Pons (tissue), 1 donor: ENCODE measurements around the gene PRKCE.

Experiments
- DNase-seq: peaks from one replicate; pipeline ENCODE4 v3.0.0-alpha.2; 2016; ENCODE audit warnings: low spot score

PRKCE gene

DNA sequence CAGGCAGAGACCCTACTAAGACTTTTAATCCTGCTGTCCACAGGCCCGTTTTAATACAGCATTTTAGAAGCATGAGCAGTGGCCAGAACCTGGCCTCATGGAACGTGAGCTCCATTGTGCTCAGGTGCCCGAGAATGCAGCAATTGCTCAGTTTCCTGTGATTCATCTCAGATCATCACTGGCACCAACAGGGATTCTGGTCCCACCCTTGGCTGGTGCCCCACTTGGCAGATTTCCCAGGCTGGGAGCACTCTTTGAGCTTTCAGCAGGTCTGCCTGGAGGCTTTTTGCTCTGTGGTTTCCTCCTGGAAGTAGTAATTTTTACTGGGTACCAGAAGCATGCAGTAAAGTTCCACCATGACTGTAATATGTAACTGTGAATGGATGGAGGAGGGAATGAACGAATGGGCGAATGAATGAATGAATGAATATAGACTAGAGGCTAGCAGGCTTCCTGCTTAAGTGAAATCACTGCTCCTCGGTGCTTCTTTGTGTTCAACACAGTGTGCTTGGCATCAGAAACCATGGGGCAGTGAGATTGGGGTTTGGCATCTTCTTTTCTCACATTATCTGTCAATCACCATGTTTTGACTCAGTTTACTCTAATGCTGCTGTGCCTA lies 312.9 kb downstream of the PRKCE start:
- peak; percentile 18 for DNase-seq

DNA sequence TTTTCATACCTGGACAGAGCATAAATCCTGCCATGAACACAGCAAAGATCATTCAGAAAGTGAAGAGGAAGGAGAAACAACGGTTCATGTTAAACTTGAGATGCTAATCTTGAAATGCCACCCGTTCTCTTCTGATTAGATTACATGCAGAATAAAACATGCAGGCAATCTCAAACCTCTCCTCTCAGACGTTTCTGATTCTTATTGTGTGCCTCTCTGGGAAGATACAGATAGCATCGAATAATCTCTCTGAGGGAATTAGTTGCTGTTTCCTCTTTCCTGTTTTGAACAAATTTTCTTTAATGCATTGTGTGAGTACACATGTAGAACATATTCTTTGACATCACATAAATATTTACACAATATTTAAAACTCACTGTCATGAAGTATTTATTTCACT lies 313.4 kb downstream of the PRKCE start:
- DNase-seq: no peak

DNA sequence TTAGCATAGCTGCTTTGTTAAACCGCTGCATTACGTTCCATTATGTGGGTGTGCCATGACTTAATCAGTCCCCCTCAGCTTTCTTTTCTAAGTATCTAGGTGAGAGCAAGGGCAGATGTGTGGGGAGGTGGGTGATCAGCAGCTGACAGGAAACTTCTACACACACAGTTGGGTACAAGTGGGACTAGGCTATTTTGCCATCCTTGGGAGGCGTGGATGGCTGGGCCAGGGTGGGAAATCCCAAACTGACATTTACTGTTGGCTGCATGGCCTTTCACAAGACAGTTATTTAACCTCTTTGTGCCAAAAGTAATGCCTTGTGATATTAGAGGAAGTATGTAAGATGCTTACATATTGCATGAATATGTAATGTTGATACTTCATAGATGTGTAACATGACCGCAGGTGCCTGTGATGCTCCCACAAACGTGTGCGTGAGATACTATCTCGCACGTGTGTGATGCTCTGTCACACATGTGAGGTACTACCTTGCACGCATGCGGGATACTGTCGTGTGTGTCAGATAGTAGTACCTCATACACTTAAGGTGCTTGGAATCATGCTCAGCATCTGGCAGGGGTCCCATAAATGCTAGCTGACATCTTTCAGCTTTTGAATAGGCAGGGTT lies 314.5 kb downstream of the PRKCE start:
- DNase-seq: no peak

DNA sequence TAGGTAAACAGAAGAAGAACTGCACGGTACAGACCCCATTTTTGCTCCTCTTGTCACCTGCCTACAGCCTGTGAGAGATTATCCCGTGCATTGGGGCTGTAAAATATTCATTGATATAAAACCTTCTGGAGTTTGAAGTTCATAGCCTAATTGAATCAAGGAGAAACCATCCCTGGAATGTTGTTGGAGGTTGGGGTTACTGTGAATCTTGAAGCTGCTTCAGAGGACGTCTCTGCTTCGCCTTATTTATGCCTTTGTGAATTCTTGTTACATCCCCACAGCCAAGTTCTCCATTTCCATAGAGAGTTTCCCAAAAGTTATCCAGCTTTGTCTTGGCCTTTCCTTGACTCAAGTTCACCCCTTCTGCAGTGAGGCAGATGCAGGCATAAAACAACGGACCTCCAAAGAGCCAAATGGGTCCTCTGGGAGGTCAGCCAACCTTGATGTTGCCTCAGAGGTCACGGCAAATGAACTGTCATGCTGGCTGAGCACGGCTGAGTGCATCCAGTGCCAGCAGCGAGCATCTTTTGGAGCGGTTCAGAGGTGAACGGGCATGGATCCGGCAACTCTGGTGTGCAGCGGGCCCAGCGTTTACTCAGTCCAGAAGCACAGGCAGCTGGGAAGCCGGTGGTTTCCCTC lies 317.6 kb downstream of the PRKCE start:
- no peak for DNase-seq

DNA sequence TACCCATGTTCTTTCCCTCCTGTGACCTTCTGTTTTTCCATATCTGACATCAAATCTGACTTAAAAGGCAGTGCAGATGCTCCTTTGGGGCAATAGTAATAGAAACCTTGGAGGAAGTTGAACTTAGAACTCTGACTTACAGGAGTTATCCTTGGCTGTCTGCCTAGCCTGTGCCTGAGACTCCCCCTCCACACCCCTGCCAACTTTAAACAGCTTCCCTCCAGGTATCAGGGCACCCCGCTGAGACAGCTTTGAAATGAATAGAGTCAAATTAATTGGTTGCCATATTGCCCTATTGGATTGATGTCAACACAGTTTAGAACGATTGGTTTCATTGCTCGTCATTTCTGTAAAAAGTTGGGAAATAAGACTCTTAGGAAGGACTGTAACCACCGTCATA lies 322.0 kb downstream of the PRKCE start:
- no peak for DNase-seq

DNA sequence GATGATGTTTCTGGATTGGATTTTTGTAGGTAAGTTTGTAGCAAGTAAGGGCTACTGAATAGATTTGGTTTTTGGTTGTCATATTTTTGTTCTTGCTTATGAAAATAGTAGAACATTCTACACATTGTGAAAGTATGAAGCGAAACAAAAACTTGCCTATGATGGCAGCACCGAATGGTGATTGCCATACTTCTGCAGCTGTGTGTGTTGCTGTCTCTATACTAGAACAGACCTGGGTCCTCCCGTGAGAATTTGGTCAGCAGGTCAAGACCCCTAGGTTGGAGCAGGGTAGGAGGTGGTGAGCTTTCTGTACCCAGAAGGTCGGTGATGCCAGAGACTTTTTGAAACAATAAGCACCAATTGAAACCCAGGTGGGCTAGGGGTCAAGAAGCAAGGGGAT lies 322.6 kb downstream of the PRKCE start:
- DNase-seq: no peak

DNA sequence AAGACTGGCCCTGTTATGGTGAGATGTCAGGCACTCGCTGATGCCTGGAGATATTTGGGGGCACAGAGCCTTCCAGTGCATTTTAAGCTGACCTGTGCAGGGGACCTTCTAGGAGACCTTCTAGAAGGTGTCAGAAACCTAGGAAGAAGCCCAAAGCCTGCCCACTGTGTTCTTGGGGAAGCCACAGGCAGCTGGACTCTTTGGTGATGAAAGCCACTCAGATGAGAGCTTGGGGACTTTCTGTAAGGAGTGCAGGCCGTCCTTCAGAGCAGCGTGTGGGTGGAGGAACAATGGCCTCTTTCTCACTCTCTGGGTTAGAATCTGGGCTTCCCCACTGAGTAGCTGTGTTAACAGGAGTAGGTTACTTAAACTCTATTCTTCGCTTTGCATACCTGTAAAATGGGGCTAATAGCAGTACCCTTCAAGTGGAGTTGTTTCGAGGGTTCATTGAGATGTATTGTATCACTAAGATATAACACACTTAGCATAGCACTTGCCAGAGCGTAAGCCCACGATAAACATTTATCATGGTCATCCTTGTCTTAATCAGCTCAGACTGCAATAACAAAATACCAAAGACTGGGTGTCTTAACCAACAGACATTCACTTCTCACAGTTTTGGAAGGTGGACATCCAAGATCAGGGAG lies 323.4 kb downstream of the PRKCE start:
- DNase-seq: no peak

DNA sequence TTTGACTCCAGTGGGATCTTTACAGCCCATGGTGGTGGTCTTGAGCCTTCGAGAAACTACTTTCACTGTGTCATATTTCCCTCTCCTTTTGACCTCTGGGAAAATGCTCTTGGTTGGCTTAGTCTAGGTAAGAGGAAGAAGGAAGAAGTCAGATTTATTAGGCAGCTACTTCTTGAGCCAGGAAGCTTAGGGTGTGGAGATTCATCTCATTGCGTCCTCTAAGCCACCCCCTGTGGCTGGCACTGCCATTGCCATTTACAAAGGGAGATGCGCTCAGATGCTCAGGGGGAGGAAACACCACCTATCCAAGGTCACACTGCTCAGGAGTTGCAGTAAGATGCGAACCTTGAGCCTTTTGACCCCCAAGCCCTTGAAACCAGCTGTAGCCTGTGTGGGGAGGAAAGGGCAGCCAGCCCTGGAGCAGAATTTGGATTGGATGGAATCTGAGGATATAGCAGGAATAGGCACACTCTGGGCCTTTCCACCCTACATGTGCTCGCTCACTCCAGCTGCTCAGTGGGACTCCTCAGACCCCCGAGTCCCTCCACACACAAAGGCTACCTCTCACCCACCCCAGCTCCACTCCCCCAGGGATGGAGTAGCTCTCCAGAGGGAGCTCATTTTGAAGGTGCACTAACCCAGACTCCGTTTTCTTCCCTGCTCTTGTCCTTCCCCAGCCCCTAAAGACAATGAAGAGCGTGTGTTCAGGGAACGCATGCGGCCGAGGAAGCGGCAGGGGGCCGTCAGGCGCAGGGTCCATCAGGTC lies 324.5 kb downstream of the PRKCE start:
- DNase-seq: no peak

DNA sequence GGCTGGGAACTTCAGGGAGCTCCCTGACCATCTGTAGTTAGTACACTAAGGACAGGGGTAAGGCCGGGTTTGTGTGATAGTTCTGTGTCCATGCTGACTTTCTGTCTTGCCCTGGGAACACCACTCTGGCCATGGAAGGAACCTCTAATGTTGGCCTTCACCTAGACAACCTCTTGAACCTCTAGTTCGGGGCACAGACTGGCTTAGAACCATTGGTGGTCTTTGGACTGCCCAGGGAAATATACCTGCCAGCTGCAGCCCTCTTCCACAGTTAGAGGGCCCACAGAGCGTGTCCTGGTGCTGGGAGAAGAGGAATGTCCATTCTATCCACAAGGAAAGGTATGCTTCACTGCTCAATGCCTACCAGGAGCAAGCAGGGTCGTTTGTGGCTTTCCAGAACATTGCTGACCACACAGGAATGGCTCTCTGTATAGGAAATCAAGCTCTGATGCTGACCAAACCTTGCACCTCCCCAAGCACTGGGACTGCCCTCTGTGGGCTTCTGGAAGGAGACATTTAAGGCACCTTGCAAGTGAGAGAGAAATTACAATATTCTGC lies 326.9 kb downstream of the PRKCE start:
- DNase-seq: no peak

DNA sequence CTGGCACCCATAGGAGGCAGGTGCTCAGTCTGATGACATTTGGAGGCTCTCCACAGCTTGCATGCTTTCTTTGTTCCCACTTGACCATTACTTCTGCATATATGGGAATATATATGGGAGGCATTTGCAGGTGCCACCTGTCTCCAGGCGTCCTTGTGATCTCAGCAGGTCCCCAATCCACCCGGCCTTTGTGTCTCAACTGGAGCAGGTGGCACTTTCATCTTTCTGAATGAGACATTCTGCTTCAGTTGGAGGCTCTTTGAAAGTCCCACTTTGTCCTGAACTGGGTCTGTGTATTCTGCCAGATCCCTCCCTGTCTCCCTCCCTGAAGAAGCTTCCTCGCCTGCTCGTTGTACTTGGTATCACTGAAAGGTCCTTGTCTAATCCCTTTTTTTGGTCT lies 327.6 kb downstream of the PRKCE start:
- DNase-seq: no peak

DNA sequence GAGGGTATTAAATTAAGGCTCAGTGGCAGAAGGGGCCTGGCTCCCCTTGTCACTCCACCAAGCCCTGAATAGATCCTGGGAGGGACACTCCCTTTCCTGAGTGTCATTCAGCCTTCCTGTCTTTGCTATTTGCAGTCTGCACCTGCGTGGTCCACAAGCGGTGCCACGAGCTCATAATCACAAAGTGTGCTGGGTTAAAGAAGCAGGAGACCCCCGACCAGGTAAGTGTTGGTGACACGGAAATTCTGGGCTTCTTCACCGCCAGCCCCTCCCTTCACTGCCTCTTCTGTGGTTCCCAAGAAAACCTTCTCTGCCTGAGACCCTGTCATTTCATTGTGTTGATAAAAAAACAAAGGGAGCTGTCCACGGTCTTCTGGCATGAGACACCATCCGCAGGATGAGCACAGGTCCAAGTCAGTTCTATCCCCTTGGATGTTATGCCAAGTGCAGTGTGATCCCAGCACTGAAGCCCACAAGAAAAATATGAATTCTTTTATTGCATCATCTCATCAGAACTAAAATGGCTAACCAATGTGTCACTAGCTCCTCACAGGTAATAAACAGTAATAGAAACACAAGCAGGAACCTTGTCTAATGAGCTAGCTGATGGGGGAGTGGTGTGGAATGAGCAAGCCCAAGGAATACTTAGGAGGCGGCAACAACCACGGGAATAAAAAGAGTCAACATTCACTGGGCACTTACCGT lies 328.8 kb downstream of the PRKCE start:
- DNase-seq: no peak

DNA sequence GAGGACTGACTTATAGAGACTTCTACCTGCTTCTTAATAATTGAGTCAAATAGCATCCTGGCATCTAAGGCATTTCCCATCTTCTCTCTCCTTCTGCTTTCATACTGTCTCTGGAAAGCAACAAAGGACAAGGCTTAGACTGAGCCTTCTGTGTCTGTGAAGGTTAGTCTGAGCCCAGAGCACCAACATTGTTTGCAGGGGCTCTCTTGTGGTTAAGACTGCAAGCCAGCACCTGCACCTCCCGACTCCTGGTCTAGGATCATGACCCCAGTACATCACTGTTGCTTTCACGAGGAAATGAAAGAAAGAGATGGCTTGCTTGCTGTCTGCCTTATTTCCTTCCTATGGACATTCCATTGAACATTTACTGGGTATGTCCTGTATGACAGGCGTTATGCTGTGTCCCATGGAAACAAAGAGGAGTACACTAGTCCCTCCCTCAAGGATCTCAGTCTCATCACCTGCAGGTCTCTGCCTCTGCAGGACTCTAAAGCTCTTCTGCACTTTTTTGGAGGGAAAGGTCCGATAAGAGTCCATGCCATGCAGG lies 330.0 kb downstream of the PRKCE start:
- no peak for DNase-seq

DNA sequence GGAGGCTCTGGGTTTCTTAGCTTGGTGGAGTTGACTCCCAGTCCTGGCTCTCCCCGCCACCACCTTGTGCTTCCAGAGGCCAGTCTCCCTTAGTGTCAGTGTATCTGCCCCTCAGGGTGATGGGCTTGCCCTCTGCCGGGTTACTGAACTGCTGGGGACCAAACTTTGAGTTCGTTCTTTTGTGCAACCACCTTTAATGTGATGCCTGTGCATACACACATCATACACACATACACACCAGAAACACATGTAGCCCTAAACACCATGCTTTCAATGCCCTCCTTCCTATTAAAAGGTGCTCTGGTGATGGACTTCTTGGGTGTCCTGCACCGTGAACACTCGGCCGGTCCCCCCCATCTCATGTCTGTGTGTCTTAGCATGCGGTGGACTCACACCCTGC lies 330.6 kb downstream of the PRKCE start:
- DNase-seq: no peak

DNA sequence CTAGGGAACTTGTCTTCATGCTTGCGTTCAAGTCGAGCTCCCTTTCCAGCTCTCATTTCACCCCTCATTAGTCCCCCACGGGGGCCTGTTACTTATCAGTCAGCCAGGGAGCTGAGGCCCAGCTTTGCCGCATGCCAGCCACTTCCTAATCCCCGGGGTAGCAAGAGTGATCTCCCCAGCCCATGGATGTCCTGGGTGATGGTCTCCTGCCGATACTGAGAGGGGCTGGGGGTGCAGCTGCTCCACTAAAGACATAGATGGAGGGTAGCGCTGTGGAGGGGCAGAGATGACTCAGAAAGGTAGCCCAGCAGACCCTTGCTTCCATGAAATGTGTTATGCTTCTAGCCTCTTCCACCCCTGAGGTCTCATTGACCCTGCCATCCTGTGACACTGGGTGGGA lies 331.7 kb downstream of the PRKCE start:
- DNase-seq: no peak

DNA sequence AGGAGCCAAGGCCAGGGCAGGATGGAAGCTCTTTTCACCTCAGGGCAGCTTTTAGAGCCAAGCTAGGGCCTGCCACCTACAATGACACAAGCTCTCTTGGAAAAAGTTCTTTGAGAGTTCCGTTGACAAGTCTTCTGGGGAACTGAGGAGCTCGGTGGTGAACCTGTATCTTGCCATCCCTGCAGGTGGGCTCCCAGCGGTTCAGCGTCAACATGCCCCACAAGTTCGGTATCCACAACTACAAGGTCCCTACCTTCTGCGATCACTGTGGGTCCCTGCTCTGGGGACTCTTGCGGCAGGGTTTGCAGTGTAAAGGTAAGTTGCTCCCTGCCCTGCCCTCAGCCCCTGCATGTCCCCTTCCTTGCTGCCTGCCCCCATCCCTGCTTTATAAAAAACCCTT lies 332.9 kb downstream of the PRKCE start:
- DNase-seq: no peak

DNA sequence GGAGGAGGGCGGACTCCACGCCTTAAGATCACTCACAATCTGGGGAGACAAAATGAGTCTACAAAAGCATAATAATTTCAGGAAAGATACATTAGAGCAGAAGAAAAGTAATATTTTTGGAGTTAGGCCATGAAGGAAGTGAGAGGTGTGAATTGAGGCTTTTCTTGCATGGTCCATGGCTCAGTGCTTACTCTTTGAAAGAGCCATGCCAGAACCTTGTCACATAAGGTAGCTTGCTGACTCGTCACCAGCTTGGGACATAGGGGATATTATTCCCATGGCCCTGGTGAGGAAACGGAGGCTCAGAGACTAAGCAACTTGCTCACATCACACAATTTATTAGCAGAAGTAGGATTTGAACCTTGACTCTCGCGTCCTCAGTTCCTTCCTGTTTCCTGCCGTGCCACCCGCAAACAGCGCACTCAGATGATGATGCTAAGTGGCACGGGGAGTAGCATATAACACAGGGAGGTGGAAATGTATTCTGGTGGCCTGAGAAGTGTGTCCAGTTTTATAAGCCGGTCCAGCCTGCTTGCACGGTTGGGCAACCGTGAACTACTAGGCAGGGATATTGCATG lies 333.5 kb downstream of the PRKCE start:
- DNase-seq: no peak

DNA sequence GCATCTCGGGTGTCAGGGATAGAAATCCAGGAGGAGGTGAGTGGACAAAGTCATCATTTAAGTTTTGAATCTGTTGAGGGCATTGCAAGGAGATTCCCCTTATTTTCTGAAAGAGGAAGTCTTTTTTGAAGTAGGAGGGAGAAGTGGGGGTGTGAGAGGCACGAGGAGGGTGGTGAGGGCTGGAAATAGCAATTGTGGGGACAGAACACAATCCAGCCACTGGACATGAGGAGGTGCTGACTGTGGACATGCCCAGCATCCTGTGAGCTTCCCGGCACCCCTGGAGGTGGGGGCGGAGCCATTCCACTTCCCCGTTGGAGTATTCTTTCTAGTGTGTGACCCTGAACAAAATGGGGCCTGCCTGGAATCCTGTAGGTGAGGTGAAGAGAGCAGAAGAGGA lies 335.0 kb downstream of the PRKCE start:
- DNase-seq: peak; percentile 35

DNA sequence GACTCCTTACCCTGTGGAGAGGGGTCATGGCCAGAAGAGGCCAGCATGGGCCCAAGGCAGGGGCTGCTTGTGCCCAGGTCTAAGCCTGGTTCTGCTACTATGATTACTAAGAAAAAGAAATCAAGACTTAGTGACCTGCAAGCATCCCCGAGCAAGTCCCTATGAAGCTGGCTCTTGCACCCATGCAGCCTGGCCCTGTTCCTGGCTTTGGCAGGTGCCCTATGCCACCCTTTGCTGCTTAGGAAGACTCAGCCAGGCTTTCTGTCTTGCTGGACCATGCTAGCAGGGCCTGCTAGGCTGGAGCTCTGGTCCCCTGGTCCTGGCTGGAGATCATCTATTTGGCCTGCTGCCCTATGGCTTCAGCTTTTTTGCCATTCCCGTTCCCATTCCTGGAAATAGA lies 336.4 kb downstream of the PRKCE start:
- DNase-seq: no peak

DNA sequence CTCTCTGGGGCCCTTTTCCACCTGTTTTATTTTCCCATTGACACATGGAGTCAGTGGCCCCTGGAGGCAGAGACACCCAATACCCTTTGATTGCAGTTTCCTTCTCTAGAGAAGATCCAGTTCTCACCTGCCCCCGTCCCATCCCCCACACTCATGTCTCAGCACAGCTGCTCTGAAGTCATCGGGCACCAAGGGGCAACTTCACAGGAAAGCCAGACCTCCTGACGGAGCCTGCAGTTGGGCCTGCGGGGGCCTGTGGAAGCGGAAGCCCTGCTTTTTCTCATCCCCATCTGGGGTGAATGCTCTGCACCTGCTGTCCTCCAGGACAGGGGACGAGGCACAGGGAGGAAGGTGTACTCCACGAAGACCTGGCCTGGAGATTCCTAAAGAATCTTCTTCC lies 337.4 kb downstream of the PRKCE start:
- no peak for DNase-seq

DNA sequence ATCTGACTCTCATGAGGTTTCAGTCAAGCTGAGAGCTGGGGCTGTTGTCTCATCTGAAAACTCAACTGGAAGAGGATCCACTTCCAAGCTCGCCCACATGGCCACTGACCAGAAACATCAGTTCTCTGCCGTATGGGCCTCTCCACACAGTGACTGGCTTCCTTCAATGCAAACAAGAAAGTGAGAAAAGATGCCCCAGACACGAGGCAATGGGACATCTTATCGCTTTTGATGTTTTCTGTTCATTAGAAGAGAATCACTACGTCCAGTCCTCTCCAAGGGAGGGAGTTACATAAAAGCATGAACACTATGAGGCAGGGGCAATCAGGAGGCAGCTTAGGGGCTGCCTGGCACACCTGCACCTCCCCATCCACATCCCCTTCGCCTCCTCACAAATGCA lies 338.7 kb downstream of the PRKCE start:
- no peak for DNase-seq
